ENCODE results near the gene HOMER1. TPM values are rescaled to one million over a fixed set of nuclear protein-coding genes. Genes with fewer than 3 reads are reported as not detected.

The HOMER1 gene
- total RNA-seq, 4 donors from 2014 or later, result 3.1 to 80.5 (median 11.4) TPM

DNA sequence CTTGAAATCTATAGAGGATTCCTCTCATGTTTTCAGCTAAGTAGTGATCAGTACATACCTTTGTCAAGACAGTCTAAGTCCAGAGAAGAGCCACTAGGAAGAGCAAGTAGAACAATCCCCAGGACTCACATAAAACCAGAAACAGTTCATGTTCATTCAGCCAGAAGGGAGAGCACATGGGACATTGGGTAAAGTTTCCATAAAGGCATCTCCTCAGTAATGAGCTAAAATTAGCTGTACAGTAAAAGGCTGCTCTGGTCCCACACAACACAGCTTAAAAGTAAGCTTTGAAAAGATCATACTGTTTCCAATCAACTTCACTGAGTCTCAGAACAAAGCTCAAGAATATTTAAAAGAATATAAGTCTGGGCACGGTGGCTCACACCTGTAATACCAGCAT lies 32.4 kb downstream of the HOMER1 start:
- ATAC-seq (ENCODE audit: low FRiP score) (no peak), DNase-seq (ENCODE audit: low spot score) (no peak)
- TF ChIP-seq, protein P1, sequence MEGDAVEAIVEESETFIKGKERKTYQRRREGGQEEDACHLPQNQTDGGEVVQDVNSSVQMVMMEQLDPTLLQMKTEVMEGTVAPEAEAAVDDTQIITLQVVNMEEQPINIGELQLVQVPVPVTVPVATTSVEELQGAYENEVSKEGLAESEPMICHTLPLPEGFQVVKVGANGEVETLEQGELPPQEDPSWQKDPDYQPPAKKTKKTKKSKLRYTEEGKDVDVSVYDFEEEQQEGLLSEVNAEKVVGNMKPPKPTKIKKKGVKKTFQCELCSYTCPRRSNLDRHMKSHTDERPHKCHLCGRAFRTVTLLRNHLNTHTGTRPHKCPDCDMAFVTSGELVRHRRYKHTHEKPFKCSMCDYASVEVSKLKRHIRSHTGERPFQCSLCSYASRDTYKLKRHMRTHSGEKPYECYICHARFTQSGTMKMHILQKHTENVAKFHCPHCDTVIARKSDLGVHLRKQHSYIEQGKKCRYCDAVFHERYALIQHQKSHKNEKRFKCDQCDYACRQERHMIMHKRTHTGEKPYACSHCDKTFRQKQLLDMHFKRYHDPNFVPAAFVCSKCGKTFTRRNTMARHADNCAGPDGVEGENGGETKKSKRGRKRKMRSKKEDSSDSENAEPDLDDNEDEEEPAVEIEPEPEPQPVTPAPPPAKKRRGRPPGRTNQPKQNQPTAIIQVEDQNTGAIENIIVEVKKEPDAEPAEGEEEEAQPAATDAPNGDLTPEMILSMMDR (IDR thresholded peaks at IDR 0.05), result no peak

DNA sequence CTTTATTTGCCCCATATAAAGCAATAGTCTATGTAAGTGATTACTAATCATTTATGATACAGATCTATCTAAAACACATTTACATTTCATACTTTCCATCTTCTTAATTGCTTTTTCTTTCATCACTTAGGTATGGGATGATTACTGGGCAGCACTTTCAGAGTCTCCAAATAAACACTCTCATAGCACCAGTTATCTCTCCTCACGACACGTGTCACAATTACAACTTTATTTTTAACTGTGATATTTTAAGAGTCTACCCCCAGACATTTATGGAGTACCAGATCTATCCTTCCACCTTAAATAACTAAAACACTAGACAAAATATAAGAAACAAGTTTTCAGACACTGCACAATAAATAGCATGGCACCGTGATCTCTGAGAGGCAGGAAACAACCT lies 32.9 kb downstream of the HOMER1 start:
- TF ChIP-seq, protein P1 (IDR thresholded peaks at IDR 0.05), result no peak
- ATAC-seq (ENCODE audit: low FRiP score) (no peak), DNase-seq (ENCODE audit: low spot score) (no peak)

DNA sequence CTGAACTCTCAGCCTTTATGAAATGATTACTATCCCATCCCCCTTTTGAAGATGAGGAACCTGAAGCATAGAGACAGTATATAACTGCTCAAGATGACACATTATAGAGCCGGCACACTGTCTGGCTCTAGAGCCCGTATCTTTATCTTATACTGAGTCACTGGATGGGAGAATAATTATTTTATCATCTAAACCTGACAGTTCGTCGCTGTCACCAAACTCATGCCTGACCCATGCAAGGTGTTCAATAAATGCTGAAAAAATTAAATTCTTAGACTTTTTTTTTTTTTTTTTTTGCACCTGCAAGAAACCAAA lies 38.8 kb downstream of the HOMER1 start:
- no peak for DNase-seq (ENCODE audit: low spot score)
- ATAC-seq (ENCODE audit: low FRiP score), result no peak
- TF ChIP-seq, protein P1 (IDR thresholded peaks at IDR 0.05), result no peak

DNA sequence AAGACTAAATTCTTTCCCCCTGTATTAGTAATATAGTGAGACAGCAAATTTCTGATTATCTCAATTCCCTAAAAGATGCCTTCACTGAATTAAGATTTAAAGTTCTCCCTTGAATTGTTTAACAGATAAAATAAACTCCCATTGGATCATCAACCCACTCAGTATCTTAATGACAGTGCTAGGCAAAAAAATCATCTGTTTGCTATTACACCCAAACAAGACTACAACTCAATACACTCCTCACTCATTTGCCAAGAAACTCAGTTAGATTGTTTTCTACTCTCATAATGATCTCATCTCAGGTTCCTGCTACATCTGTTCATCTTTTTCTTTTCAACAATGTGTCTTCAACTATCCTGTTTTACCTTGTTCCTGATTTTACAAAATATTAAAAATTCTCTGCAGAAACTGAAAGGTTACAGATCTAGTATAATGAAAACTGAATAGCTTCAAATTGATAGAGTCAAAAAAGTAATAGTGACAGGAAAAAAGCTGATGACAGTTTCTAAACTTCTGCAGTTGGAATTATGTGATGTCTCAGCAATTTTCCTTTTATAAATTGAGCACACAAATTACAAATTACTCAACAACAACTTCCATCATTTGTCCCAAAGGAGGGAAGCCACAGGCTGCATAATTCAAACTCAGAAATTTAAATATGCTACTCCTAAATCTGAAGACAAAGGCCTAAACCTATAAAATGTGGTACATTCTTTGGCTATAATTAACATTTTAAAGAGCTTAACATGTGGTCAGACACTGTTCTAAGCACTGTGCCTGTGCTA lies 39.4 kb downstream of the HOMER1 start:
- DNase-seq (ENCODE audit: low spot score), result no peak
- ATAC-seq (ENCODE audit: low FRiP score), result no peak
- TF ChIP-seq, protein P1 (IDR thresholded peaks at IDR 0.05), result no peak

DNA sequence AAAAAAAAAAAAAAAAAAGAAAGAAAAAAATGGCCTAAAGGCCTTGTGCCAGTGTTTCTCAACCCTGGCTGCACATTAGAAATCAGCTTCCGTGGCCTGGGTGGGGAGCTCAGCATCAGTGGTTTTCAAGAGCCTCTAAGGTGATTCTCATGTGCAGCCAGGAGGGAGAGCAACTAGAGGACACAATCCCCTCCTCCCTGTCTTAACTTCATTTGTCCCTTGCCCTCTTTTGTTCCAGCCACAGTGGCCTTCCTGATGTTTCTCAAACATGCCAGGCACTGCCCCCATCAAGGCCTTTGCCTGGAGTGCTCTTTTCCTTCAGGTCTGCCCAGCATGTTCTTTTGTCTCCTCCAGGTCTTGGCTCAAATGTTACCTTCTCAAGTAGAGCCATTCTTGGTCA lies 42.4 kb downstream of the HOMER1 start:
- DNase-seq (ENCODE audit: low spot score) (no peak), ATAC-seq (ENCODE audit: low FRiP score) (no peak)
- TF ChIP-seq, protein P1 (IDR thresholded peaks at IDR 0.05), result no peak

DNA sequence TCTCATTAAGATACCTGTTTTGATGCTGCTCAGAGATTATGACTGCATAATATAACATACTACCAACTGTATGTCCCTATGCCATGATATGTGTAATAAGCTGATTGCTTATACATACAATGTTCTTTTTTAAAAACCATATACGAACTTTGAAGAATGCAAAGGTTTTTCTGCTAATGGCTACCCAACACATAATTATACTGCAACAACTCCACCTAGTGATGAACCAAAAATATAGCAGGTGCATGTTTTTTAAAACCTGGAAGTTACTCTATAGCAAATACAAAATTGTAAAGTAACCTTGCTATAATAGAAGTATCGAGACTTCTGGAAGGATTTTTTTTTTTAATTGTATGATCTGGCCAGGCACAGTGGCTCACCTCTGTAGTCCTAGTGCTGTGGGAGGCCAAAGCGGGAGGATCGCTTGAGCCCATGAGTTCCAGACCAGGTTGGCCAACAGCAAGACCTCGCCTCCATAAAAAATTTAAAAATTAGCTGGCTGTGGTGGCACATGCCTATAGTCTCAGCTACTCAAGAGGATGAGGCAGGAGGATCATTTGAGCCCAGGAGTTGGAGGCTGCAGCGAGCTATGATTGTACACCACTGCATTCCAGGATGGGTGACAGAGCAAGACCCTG lies 49.1 kb downstream of the HOMER1 start:
- ATAC-seq (ENCODE audit: low FRiP score) (no peak), DNase-seq (ENCODE audit: low spot score) (no peak)
- TF ChIP-seq, protein P1 (IDR thresholded peaks at IDR 0.05), result no peak

DNA sequence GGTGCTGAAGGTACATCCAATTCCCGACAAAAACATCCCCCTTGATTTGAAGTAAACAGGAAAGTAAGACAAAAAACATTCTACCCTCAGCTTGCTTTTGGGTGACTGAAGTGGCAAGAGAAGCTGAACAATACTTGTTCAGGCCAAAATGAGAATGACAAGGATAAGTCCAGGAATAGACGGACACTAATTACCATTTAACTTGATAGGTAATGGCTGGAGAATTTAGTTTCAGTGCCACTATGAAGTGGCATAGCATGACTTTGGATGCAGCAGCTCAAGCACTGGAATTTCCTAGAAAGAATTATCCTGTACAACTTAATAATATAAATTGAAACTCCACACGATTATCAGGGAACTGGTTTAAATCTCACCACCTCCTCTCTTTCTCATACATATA lies 49.7 kb downstream of the HOMER1 start:
- no peak for DNase-seq (ENCODE audit: low spot score)
- TF ChIP-seq, protein P1 (IDR thresholded peaks at IDR 0.05), result no peak
- no peak for ATAC-seq (ENCODE audit: low FRiP score)

All from omental fat pad (tissue), 4 donors.